GM18505 (cell line): ENCODE data around the gene ARMC2.

Source experiments
- ATAC-seq: cut with Tn5 transposase; IDR thresholded peaks from one replicate; pipeline ENCODE4 v1.9.1; 2021; ENCODE audit not compliant: unreplicated experiment
- POLR2A ChIP-seq: IDR thresholded peaks from 4 replicates; pipeline ENCODE4 v1.6.1; 2011; ENCODE audit warnings: borderline replicate concordance; ENCODE audit not compliant: insufficient read depth, insufficient read length; ENCODE audit errors: extremely low read depth

ARMC2 gene

DNA sequence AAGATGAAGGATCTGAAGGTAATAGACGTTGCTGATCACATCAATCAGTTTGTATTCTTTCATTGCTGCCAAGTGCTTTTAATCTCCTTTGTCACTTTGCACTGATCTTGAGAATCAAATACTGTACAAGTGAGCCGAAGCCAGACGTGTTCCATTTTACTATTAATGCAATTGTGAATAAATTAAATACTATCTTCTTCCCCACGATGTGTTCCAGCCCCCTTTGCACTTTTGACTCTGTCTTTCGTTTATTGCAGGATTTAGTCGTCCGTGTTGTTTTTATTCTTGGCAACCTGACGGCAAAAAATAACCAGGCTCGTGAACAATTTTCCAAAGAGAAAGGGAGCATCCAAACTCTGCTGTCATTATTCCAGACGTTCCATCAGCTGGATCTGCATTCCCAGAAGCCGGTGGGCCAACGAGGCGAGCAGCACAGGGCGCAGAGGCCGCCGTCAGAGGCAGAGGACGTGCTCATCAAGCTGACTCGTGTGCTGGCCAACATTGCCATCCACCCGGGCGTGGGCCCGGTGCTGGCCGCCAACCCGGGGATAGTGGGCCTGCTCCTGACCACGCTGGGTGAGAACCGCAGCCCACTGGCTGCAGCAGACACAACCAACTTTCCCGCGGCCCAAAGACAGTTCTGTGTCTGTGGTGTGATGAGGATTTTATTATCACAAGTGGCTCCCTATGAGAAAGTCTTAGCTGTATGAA is 104.7 kb downstream of the ARMC2 start:
- TF ChIP-seq POLR2A = no peak
- no peak for ATAC-seq

- no peak for TF ChIP-seq POLR2A
- ATAC-seq = no peak
Observed at GRCh38 chr6:108953681-108954080, 105.5 kb downstream of the ARMC2 start.

DNA sequence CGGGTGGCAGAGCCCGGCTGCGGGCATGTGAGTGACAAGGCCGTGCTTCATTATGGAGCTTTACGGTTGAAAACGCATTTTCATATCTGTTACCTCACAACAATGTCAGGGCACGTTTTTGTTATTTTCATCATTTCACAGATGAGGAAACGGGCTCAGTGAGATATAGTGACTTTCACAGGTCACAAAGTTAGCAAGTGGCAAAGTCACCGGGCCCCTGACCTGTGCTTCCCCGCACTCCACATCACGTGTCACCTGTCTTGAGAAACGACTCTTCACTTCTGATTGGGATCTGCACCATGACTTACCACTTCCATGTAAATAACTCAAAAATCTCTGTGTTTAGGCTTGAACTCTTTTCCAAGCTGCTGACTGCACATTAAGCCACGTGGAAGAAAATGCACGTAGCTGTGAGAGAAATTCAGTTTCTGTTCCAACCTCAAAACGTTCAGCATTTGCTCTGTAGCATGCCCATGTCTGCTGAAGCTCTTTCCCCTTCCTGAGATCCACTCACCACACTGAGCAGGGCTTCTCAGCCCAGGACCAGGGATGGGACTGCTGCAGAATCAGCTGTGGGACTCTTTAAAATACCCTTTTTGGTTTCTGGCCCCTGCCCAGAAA is 107.2 kb downstream of the ARMC2 start:
- no peak for ATAC-seq
- no peak for TF ChIP-seq POLR2A

DNA sequence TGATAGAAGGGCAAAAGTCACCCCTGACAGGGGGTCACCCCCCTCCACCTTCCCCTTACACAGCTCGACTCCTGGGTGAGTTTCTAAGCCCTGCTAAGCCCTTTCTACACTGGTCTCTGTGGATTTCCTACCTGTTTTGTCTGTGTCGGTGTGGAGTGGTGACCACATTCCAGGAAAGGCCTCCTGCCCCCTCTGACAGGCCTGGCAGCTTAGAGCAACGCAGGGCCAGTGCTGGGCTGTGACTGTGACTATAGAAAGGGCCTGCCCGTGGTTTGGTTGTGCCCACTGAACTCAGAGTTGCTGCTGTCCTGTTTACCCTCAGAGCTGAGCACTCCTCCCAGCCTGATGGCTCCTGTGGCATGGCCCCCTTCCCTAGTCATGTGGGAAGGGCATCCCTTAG is 109.0 kb downstream of the ARMC2 start:
- TF ChIP-seq POLR2A = no peak
- no peak for ATAC-seq

- TF ChIP-seq POLR2A = no peak
- no peak for ATAC-seq
Observed at GRCh38 chr6:108958900-108959770, 110.9 kb downstream of the ARMC2 start.

DNA sequence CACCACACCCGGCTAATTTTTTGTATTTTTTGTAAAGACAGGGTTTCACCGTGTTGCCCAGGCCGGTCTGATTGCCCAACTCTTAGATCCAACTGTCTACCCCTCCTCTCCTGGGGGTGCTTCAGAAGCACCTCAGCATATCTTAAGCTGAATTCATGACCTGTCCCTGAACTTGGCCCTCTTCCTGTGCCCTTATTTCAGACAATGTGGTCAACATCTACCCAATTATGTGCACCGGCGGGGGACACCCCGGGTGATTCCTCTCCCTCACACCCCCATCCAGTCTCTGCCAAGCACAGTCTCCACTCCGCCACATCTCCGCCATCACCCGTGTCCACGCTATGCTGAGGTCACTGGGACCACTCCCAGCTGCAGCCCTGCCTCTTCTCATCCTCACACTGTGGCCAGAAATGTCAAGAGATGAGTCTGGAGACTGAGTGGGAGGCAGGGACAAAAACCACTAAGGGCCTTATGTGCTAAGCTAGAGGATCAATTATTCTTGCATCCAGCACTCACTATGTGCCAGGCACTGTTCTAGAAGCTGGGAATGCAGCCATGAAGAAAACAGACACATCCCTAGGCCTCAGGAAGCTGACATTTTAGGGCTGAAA is 111.9 kb downstream of the ARMC2 start:
- no peak for ATAC-seq
- TF ChIP-seq POLR2A = no peak

- no peak for TF ChIP-seq POLR2A
- no peak for ATAC-seq
Observed at GRCh38 chr6:108960601-108961000, 112.4 kb downstream of the ARMC2 start.

- no peak for ATAC-seq
Observed at GRCh38 chr6:108961077-108961476, 112.9 kb downstream of the ARMC2 start.

DNA sequence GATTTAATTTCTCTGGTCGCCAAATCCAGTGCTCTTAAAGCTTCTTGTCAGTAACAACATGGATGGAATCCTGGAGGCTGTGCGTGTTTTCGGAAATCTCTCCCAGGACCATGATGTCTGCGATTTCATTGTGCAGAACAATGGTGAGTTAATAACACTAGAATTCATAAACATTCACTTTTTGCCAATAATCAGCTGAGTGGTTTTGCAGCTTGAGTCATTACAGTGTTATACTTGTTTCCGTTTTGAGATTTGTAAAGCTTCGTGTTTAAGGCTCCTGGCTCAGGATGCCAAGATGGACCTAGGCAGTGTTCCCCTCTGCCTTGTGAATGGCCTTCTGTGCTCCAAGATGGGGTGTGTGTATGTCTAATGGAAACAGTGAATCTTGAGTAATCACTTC is 113.8 kb downstream of the ARMC2 start:
- no peak for TF ChIP-seq POLR2A
- ATAC-seq = no peak

More at GRCh38 chr6:108961077-108961476, 112.9 kb downstream of the ARMC2 start:
- TF ChIP-seq POLR2A = no peak

DNA sequence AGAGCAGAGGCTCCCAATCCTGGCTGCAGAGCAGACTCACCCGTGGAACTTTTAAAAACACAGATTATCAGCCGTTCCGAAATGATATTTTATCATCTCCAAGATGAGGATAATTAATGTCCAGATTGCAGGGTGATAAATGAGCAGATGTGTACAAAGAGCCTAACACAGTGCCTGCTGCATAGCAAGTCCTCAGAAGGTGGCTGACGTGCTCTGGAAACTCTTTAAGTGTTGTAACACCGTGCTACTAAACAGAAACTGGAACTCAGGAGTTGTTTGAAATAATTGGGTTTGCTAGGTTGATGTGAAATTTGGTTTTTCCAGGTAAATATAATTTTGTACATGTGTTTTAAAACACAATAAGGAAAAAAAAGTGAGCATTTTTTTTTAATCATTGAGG is 118.0 kb downstream of the ARMC2 start:
- ATAC-seq = no peak
- no peak for TF ChIP-seq POLR2A

DNA sequence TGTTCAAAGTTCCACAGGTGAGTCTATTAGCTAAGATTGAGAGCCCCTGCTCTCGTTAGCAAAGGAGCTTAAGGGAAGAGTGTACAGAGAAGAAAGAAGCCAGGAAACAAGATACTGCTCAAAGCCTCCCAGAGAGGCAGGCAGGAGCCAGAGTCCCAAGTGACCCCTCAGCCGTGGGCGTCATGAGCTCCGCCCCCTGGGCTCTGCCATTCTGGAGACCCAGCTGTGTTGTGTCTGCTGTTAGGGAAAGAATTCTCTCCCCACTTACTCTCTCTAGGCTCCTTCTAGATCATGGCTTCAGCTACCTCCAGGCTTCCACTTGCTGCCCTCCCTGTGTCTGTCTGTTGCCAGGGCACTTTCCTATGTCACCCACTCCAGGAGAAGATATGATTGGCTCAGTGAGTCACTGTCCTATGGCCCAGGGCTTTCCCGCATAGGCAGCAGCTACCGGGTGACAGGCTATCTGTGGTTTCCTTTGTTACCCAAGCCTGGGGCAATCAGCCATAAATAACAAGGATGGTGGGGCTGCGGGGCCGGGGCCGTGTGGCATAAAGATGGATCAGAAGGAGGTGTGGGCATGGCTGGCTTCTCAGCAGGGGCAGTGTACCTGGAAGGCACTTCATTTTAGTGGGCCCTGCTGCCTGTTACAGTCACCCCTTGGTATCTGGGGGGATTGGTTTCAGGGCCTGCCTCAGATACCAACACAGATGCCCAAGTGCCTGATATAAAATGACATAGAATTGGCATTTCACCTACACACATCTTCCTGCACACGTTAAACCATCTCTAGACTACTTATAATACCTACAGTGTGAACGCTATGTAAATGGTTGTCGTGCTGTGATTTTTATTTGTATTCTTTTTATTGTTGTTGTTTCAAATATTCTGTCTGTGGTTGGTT is 118.9 kb downstream of the ARMC2 start:
- no peak for ATAC-seq

GRCh38 chr6:108968325-108969316 is 120.4 kb downstream of the ARMC2 start:
- ATAC-seq = no peak
- no peak for TF ChIP-seq POLR2A

More for the DNA sequence above, 118.9 kb downstream of the ARMC2 start:
- TF ChIP-seq POLR2A = no peak

DNA sequence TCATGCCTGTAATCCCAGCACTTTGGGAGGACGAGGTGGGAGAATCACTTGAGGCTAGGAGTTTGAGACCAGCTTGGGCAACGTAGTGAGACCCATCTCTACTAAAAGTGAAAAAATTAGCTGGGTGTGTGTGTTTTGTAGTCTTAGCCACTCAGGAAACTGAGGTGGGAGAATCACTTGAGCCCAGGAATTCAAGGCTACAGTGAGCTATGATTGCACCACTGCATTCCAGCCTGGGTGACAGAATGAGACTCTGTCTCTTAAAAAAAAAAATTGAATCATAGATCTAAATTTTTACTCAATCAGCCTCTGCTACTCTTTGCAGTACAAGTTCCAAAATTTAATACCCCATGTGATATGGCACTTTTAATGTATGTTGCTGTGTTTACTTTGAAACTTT is 121.6 kb downstream of the ARMC2 start:
- ATAC-seq = no peak

More for the DNA sequence above, 121.6 kb downstream of the ARMC2 start:
- no peak for TF ChIP-seq POLR2A
